ENCODE results near the gene ZNF263. TPM values are rescaled to one million over a fixed set of nuclear protein-coding genes. Genes with fewer than 3 reads are reported as not detected.
"Not testable (repeated sequence)": the region's sequence is repeated elsewhere in the genome, so short reads cannot be mapped to it uniquely, and the experiment has no call there.

ZNF263 gene
- total RNA-seq, 1 donor from 2014 or later: 45.7 TPM

DNA sequence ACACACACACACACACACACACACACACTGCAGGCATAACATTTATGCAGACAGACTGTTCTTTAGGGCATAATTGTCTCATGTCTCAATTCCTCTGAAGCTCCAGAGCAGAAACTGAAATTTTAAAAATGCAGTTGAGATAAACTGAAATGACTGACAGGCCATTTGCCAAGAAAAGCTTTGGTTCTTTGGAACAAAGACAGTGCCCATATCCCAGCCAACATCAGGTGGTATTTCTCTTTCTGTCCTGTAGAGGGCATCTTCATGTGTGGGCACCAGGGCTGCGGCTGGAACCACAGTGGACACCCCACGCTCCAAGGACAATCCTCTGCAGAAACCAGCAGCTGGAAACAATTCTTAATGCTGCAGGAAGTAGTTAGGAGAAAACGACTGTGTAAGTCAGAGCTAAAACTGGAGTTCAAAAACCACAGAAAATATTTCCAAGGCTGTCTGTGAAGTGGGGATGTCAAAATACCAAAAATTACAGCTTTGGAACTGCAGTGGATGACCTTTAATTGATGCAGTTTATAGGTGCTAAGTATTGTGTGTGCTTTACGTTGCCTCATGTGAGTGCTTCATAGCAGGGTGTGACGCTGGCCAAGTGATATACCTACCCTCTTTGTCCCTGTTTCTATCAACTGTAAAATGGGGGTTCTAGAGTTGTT is 16.3 kb upstream of the ZNF263 start:
- no peak for DNase-seq (ENCODE audit: low spot score in 2 of 2)
- FAIRE-seq: no peak

GRCh38 chr16:3268294-3268693 is 15.0 kb upstream of the ZNF263 start:
- FAIRE-seq (no peak), DNase-seq (ENCODE audit: low spot score in 2 of 2) (no peak)

GRCh38 chr16:3270718-3271117 is 12.6 kb upstream of the ZNF263 start:
- not testable (repeated sequence) for DNase-seq (ENCODE audit: low spot score in 2 of 2); FAIRE-seq

DNA sequence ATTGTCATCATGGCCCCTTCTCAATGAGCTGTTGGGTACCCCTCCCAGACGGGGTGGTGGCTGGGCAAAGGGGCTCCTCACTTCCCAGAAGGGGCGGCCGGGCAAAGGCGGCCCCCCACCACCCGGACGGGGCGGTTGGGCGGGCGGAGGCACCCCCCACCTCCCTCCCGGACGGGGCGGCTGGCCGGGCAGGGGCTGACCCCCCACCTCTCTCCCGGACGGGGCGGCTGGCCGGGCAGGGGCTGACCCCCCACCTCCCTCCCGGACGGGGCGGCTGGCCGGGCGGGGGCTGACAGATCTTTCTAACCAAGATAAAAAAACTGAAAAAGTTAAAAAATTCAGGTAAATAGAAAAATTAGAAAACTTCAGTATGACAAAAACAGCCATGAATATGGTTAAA is 12.0 kb upstream of the ZNF263 start:
- DNase-seq (ENCODE audit: low spot score in 2 of 2); FAIRE-seq: not testable (repeated sequence)

DNA sequence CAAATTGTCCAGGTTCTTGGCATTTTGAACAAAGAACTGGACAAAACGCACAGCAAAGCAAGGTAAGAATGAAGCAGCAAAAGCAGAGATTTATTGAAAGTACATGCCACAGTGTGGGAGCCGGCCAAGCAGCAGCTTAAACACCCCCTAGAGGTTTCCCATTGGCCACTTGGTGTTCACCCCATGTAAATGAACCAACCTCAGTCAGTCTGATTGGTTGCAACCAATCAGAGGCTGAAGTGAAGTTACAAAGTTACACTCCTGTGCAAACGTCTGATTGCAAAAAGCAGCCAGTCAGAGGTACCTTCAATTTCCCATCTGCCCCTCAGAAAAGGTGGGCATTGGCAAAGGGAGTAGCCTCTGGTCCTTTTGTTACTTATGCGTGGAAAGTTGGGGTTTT is 8.8 kb upstream of the ZNF263 start:
- FAIRE-seq (no peak), DNase-seq (ENCODE audit: low spot score in 2 of 2) (no peak)

DNA sequence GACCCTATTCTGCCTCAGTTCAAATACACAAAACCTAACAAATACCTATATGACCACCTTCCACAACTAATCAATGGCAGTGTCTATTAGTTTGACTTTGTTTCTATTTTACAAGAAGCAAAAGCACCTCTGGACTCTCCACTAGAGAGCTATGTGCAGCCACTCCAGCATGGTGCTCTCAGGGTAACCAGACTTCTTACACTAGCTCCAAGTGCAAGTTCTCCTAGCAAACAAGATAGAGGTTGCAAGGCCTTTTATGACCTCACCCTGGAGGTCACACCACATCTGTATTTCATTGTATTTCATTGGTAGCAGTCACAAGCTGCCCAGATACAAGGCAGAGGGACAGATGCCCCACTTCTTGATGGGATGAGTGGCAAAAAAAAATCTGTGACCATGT is 8.3 kb upstream of the ZNF263 start:
- DNase-seq (ENCODE audit: low spot score in 2 of 2) (no peak), FAIRE-seq (no peak)

GRCh38 chr16:3276679-3277078 is 6.6 kb upstream of the ZNF263 start:
- no peak for FAIRE-seq
- no peak for DNase-seq (ENCODE audit: low spot score in 2 of 2)

GRCh38 chr16:3281222-3281820 is 2.0 kb upstream of the ZNF263 start:
- no peak for FAIRE-seq
- no peak for DNase-seq (ENCODE audit: low spot score in 2 of 2)

DNA sequence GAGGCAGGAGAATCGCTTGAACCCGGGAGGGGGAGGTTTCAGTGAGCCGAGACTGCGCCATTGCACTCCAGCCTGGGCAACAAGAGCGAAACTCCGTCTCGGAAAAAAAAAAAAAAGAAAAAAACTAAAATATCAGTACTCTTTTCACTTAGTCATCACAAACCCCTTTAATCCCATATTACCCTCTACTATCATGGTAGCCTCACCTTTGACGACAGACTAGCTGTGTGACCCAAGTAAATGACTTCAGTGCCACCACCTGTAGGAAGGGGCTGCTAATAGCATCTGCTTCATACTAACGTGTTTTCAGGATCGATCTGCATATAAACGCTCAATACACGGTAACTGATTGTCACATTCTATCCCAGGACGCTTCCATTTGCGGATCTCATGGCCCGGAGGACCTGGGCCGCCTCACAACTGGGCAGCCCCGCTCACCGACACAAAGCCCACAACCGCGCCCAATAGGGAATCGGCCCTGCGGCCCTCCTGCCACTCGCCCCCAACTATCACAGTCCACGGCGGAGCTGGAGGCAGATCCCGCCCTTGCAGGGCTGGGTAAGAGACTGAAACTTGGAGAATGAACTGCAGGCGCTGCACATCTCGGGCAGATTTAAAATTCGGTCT is 1.1 kb upstream of the ZNF263 start:
- DNase-seq (ENCODE audit: low spot score in 2 of 2) (no peak), FAIRE-seq (no peak)

GRCh38 chr16:3283543-3284447 is 504 bp downstream of the ZNF263 start:
- no peak for FAIRE-seq
- no peak for DNase-seq (ENCODE audit: low spot score in 2 of 2)

DNA sequence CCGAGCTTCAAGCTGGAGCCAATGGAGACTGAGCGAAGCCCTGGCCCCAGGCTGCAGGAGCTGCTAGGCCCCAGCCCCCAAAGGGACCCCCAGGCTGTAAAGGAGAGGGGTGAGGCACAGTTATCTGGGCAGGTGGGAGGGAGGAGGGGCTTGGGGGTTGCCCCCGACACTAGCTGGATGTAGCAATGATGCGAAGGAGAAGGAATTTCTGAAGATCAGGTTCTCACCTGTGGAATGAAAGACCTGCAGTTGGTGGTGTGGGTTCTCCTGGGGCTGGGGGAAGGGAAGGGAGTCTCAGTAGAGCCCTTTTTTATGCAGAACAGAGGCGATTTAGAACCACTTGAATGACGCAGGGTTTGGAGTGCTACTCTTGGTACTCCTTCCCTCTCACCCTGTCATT is 1.8 kb downstream of the ZNF263 start:
- FAIRE-seq (no peak), DNase-seq (ENCODE audit: low spot score in 2 of 2) (no peak)

GRCh38 chr16:3289998-3290673 is 6.8 kb downstream of the ZNF263 start:
- FAIRE-seq: no peak
- DNase-seq (ENCODE audit: low spot score in 2 of 2): no peak

DNA sequence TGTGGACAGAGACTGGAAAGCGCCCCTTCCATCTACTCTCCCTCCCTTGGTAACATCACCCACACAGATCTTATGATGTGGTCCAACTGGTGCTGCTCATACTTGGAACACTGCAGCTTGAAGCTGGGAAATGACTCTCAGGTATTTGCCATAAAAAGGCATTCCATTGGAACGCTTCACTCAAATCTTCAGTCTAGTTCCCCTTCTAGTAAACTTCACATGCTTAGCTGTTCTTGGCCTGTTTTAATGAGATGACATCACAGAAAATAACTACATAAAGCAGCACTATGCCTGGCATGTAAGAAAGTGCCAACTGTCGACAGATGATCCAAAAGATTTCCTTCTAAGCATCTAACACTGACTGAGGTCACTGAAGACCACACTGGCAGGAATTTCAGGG is 9.3 kb downstream of the ZNF263 start:
- FAIRE-seq (no peak), DNase-seq (ENCODE audit: low spot score in 2 of 2) (no peak)

DNA sequence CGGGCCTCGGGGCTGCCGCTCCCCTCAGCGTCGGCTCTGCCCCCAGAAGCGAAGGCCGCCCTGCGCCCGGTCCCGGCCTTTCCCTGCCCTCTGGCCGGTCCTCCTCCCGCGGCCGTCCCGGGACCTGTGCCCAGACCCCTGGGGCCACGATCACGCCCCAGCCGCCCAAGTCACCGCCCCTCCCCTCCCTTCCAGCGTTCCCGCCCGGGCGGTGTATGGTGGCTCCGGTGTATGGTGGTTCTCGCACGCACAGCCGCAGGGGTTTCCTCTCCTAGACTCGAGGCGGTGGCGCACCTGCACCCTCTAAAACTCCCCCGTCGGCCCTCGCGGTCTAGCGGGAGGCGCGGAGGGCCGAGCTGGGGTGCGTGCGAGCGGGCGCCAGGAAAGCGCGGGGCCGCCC is 11.9 kb downstream of the ZNF263 start:
- no peak for DNase-seq (ENCODE audit: low spot score in 2 of 2)
- no peak for FAIRE-seq

DNA sequence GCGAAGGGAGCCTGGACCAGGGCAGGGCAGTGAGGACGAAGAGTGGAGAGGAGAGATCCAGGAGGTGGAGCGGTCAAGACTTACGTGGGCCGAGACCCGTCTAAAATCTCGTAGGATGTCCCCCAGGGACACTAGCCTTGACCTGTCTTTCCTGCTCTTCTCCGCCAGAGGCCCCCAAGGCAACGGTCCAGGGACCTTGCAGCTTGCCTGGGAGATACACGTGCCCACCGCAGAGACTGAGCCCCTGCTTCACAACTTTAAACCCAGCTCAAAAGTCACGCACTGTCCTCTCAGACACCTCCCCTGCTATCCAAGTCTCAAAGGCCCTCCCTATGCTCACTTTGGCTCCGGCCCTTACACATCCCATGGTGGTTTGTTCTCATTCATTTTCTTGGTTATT is 12.5 kb downstream of the ZNF263 start:
- no peak for DNase-seq (ENCODE audit: low spot score in 2 of 2)
- no peak for FAIRE-seq

DNA sequence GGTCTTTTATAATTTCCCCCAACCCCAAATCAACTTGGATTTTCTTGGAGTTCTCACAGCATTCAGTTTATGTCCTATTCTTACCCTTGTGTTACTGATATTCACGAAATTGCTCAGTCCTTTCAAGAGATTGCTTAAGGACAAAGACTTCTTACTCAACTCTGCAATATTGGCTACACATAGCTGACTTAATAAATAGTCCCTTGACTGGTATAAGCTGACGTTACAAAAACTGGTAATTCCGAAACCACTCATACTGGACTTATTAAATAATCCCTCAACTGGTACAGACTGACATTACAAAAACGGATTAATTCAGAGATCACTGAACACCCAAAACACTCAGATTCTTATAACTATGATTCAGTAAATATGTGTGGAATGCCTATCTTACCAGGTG is 21.1 kb downstream of the ZNF263 start:
- FAIRE-seq (no peak), DNase-seq (ENCODE audit: low spot score in 2 of 2) (no peak)

- FAIRE-seq: no peak
Measured at GRCh38 chr16:3305109-3306068, 22.1 kb downstream of the ZNF263 start, which contains the start of the genes TIGD7 and ZNF75A. Gene TIGD7, minus strand, starts transcription at chr16:3305430. Its CDS starts 4,816 bp downstream, at chr16:3300614. Gene ZNF75A, plus strand, starts transcription at chr16:3305497. Its CDS starts 2,932 bp downstream, at chr16:3308429.

GRCh38 chr16:3306078-3306477 is 22.8 kb downstream of the ZNF263 start:
- DNase-seq (ENCODE audit: low spot score in 2 of 2) (no peak), FAIRE-seq (no peak)

More at GRCh38 chr16:3305109-3306068, 22.1 kb downstream of the ZNF263 start, which contains the start of the genes TIGD7 and ZNF75A:
- DNase-seq (ENCODE audit: low spot score in 2 of 2): peak; percentile 93 to 94

DNA sequence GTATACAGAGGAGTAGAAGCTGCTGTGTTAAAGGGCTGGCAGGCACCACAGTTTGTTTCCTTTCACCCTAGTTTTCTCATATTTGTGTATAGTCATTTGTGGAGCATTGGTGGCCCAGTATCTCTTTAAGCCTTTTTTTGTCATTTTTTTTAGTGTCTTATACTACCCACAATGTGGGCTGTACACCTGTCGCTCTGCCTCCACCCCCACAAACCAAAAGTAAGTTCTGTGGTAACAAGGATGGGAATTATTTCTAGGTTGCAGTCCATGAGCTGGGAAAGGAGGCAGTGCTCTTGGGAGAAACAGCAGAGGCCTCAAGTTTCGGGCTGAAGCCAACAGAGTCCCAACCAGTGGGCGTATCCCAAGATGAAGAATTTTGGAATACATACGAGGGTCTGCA is 28.2 kb downstream of the ZNF263 start:
- DNase-seq (ENCODE audit: low spot score in 2 of 2) (no peak), FAIRE-seq (no peak)
